H9 (cell line): ENCODE data around the gene ATP10B. TPM values are rescaled to one million over a fixed set of nuclear protein-coding genes. Genes with fewer than 3 reads are reported as not detected.

Experiments used
- DNase-seq: peaks from one replicate; pipeline ENCODE4 v3.0.0-alpha.2; 2017
- H2AFZ ChIP-seq: one replicate; pipeline ENCODE4 v1.6.1; 2013; ENCODE audit warnings: mild to moderate bottlenecking, low read length, control low read depth, moderate library complexity
- H2AK5ac ChIP-seq: 2 replicates; pipeline ENCODE4 v1.6.1; 2013; ENCODE audit warnings: low read length, control low read depth, mixed read lengths; ENCODE audit not compliant: insufficient read length
- H2BK120ac ChIP-seq: one replicate; pipeline ENCODE4 v1.6.1; 2013; ENCODE audit warnings: low read depth, mild to moderate bottlenecking, low read length, control low read depth, inconsistent platforms; ENCODE audit not compliant: poor library complexity, severe bottlenecking
- H2BK12ac ChIP-seq: 2 replicates; pipeline ENCODE4 v1.6.1; 2013; ENCODE audit warnings: low read length, control low read depth, mixed read lengths, low read depth; ENCODE audit not compliant: insufficient read length
- H2BK15ac ChIP-seq: 2 replicates; pipeline ENCODE4 v1.6.1; 2013; ENCODE audit warnings: low read depth, low read length, control low read depth
- H2BK20ac ChIP-seq: one replicate; pipeline ENCODE4 v1.6.1; 2013; ENCODE audit warnings: low read depth, mild to moderate bottlenecking, low read length, control low read depth, inconsistent platforms; ENCODE audit not compliant: poor library complexity, severe bottlenecking
- H2BK5ac ChIP-seq: 2 replicates; pipeline ENCODE4 v1.6.1; 2013; ENCODE audit warnings: low read length, control low read depth, mixed read lengths; ENCODE audit not compliant: insufficient read length
- H3K14ac ChIP-seq: 2 replicates; pipeline ENCODE4 v1.6.1; 2013; ENCODE audit warnings: low read length, control low read depth; ENCODE audit not compliant: insufficient read depth
- H3K18ac ChIP-seq: 2 replicates; pipeline ENCODE4 v1.6.1; 2013; ENCODE audit warnings: low read depth, mild to moderate bottlenecking, mixed read lengths, low read length, control low read depth; ENCODE audit not compliant: insufficient read length
- H3K23ac ChIP-seq: 2 replicates; pipeline ENCODE4 v1.6.1; 2013; ENCODE audit warnings: low read length, control low read depth, mixed read lengths, low read depth; ENCODE audit not compliant: insufficient read length
- H3K23me2 ChIP-seq: 2 replicates; pipeline ENCODE4 v1.6.1; 2013; ENCODE audit warnings: low read depth, mild to moderate bottlenecking, mixed read lengths, low read length, control low read depth; ENCODE audit not compliant: insufficient read length, poor library complexity, severe bottlenecking
- H3K27ac ChIP-seq: 2 replicates; pipeline ENCODE4 v1.5.1; 2013; ENCODE audit warnings: low read length, control low read depth, mixed read lengths, low read depth; ENCODE audit not compliant: insufficient read length
- H3K27me3 ChIP-seq: 2 replicates; pipeline ENCODE4 v1.6.1; 2013; ENCODE audit warnings: low read length, control low read depth, inconsistent platforms; ENCODE audit not compliant: insufficient read depth
- H3K4ac ChIP-seq: 2 replicates; pipeline ENCODE4 v1.6.1; 2013; ENCODE audit warnings: low read depth, mild to moderate bottlenecking, control low read depth, inconsistent platforms, low read length, moderate library complexity
- H3K4me1 ChIP-seq: 2 replicates; pipeline ENCODE4 v1.6.1; 2013; ENCODE audit warnings: low read length, control low read depth, inconsistent platforms; ENCODE audit not compliant: insufficient read depth
- H3K4me2 ChIP-seq: 2 replicates; pipeline ENCODE4 v1.6.1; 2013; ENCODE audit warnings: low read length, control low read depth, mixed read lengths; ENCODE audit not compliant: insufficient read length, insufficient read depth
- H3K56ac ChIP-seq: 2 replicates; pipeline ENCODE4 v1.6.1; 2013; ENCODE audit warnings: low read depth, mild to moderate bottlenecking, mixed read lengths, low read length, control low read depth; ENCODE audit not compliant: insufficient read length
- H3K79me1 ChIP-seq: 2 replicates; pipeline ENCODE4 v1.6.1; 2013; ENCODE audit warnings: low read depth, mild to moderate bottlenecking, moderate library complexity, low read length, control low read depth, inconsistent platforms; ENCODE audit not compliant: insufficient read depth, poor library complexity, severe bottlenecking
- H3K79me2 ChIP-seq: 2 replicates; pipeline ENCODE4 v1.6.1; 2013; ENCODE audit warnings: low read length, control low read depth, inconsistent platforms; ENCODE audit not compliant: insufficient read depth
- H3K9ac ChIP-seq: 2 replicates; pipeline ENCODE4 v1.6.1; 2013; ENCODE audit warnings: low read length, control low read depth, mixed read lengths; ENCODE audit not compliant: insufficient read length; ENCODE audit errors: extremely low read depth
- H3K9me3 ChIP-seq: one replicate; pipeline ENCODE4 v1.6.1; 2013; ENCODE audit warnings: low read depth, low read length, inconsistent platforms; ENCODE audit not compliant: control insufficient read depth
- H3T11ph ChIP-seq: one replicate; pipeline ENCODE4 v1.6.1; 2013; ENCODE audit warnings: mild to moderate bottlenecking, low read length, control low read depth, inconsistent platforms
- H4K20me1 ChIP-seq: one replicate; pipeline ENCODE4 v1.6.1; 2013; ENCODE audit not compliant: control insufficient read depth, insufficient read length, insufficient read depth
- H4K5ac ChIP-seq: 2 replicates; pipeline ENCODE4 v1.6.1; 2013; ENCODE audit warnings: low read depth, mild to moderate bottlenecking, mixed read lengths, low read length, control low read depth; ENCODE audit not compliant: insufficient read length
- H4K8ac ChIP-seq: replicated peaks from 2 replicates; pipeline ENCODE4 v1.6.1; 2013; ENCODE audit warnings: low read length, control low read depth, mixed read lengths, low read depth; ENCODE audit not compliant: insufficient read length
- H4K91ac ChIP-seq: 2 replicates; pipeline ENCODE4 v1.6.1; 2013; ENCODE audit warnings: low read depth, mild to moderate bottlenecking, moderate library complexity, mixed read lengths, low read length, control low read depth; ENCODE audit not compliant: insufficient read length
- H3K27ac Mint-ChIP-seq, 3 experiments: 2 replicates in 2 of 3; 3 replicates in 1 of 3; pipeline ENCODE4 v1.8.0; 2020 to 2021; ENCODE audit warnings: mixed read lengths in 3 of 3, mild to moderate bottlenecking in 1 of 3, moderate library complexity in 1 of 3
- H3K27me3 Mint-ChIP-seq: 2 replicates; pipeline ENCODE4 v1.8.0; 2021; ENCODE audit warnings: low read depth, mild to moderate bottlenecking, moderate library complexity, mixed read lengths
- H3K36me3 Mint-ChIP-seq, 3 experiments: 2 replicates in 2 of 3; 3 replicates in 1 of 3; pipeline ENCODE4 v1.8.0; 2020 to 2021; ENCODE audit warnings: low read depth in 3 of 3, mixed read lengths in 3 of 3; ENCODE audit not compliant: insufficient read depth in 1 of 3
- H3K4me1 Mint-ChIP-seq, 2 experiments: 2 replicates each; pipeline ENCODE4 v1.8.0; 2020; ENCODE audit warnings: mixed read lengths in 2 of 2
- H3K4me3 Mint-ChIP-seq, 2 experiments: 2 replicates in 1 of 2; 3 replicates in 1 of 2; pipeline ENCODE4 v1.8.0; 2020 to 2021; ENCODE audit warnings: mild to moderate bottlenecking in 2 of 2, mixed read lengths in 2 of 2, moderate library complexity in 1 of 2
- H3K9me3 Mint-ChIP-seq, 2 experiments: 2 replicates in 1 of 2; 3 replicates in 1 of 2; pipeline ENCODE4 v1.8.0; 2020; ENCODE audit warnings: mild to moderate bottlenecking in 2 of 2, mixed read lengths in 2 of 2, moderate library complexity in 1 of 2
- CTCF ChIP-seq: fragments of 200-600 bp; sonication (generic); conservative IDR thresholded peaks from 3 replicates; pipeline ENCODE4 v1.8.0; 2021; ENCODE audit warnings: antibody characterized with exemption, mild to moderate bottlenecking
- WGBS: extraction: QIAGEN DNeasy Blood & Tissue Kit; methylation state at CpG from one replicate; pipeline ENCODE4 v1.1.7; 2013; ENCODE audit warnings: missing lambda C conversion rate, low lambda C conversion rate, mixed read lengths; ENCODE audit not compliant: insufficient read length; ENCODE audit errors: extremely low coverage; 5-methylcytosine and 5-hydroxymethylcytosine counted together
- total RNA-seq: library from RNA; stranded (reverse); gene quantifications from 2 replicates; pipeline ENCODE4 v1.2.1, GENCODE V29; 2021

Gene ATP10B
- total RNA-seq, 1 experiment from 2014 or later = 0.42 TPM

GRCh38 chr5:160770718-160771117 lies 81.3 kb downstream of the ATP10B start:
- DNase-seq = no peak
- H2BK15ac ChIP-seq = no peak overlapping the region
- H2BK5ac ChIP-seq = no peak overlapping the region
- no peak overlapping the region for H3K9ac ChIP-seq
- H3K23ac ChIP-seq = no peak overlapping the region
- no peak overlapping the region for H3K14ac ChIP-seq
- no peak overlapping the region for H3K18ac ChIP-seq
- H2BK20ac ChIP-seq = no peak overlapping the region
- H2BK12ac ChIP-seq = no peak overlapping the region
- H3K4me1 ChIP-seq = no peaks in the 10 kb centered on the region; the same call in 1 of the 2 replicates
- H2BK120ac ChIP-seq = no peak overlapping the region
- H4K20me1 ChIP-seq = no peaks in the 10 kb centered on the region
- no peaks in the 10 kb centered on the region for H3K9me3 ChIP-seq
- no peak for TF ChIP-seq CTCF
- peaks cover 23 to 28% of the 10 kb centered on the region in 2 experiments for H3K4me1 Mint-ChIP-seq
- no peak overlapping the region for H4K91ac ChIP-seq
- no peak overlapping the region for H2AFZ ChIP-seq
- H3K36me3 Mint-ChIP-seq = no peaks in the 10 kb centered on the region
- H3K27ac ChIP-seq = no peak overlapping the region
- H3K9me3 Mint-ChIP-seq = no peaks in the 10 kb centered on the region
- no peak overlapping the region for H3K27ac Mint-ChIP-seq
- no peaks in the 10 kb centered on the region; the same call in 1 of the 2 replicates for H3K27me3 Mint-ChIP-seq
- no peak overlapping the region for H4K8ac ChIP-seq
- no peaks in the 10 kb centered on the region for H3K27me3 ChIP-seq
- no peaks in the 10 kb centered on the region for H3K23me2 ChIP-seq
- no peak overlapping the region for H4K5ac ChIP-seq
- no peak overlapping the region for H3K4ac ChIP-seq
- H3K4me3 Mint-ChIP-seq = no peak overlapping the region
- no peak overlapping the region for H2AK5ac ChIP-seq
- no peak overlapping the region for H3K4me2 ChIP-seq
- WGBS = no CpG with 5 or more reads among the region's 3 CpGs
- H3K56ac ChIP-seq = no peak overlapping the region
- H3K79me1 ChIP-seq = no peaks in the 10 kb centered on the region
- no peak overlapping the region for H3T11ph ChIP-seq
- H3K79me2 ChIP-seq = no peaks in the 10 kb centered on the region
